Loucy (cell line): ENCODE measurements around the gene PEX3.

Experiments
- H2AFZ ChIP-seq: fragments of 200-600 bp; sonication (generic); 2 replicates; pipeline ENCODE4 v1.6.0; 2016; ENCODE audit warnings: antibody characterized with exemption, mild to moderate bottlenecking, low read length, moderate library complexity
- H3F3A ChIP-seq: fragments of 200-600 bp; 2 replicates; pipeline ENCODE4 v1.6.0; 2016; ENCODE audit warnings: antibody characterized with exemption, low read depth, mild to moderate bottlenecking
- H3K27me3 ChIP-seq: fragments of 200-600 bp; sonication (generic); 2 replicates; pipeline ENCODE4 v1.6.1; 2014; ENCODE audit warnings: low read length, mild to moderate bottlenecking; ENCODE audit not compliant: insufficient read depth, poor library complexity, severe bottlenecking
- H3K36me3 ChIP-seq: fragments of 200-600 bp; sonication (generic); 2 replicates; pipeline ENCODE4 v1.6.1; 2016; ENCODE audit warnings: low read length; ENCODE audit not compliant: insufficient read depth
- H3K4me1 ChIP-seq: fragments of 200-600 bp; sonication (generic); 2 replicates; pipeline ENCODE4 v1.5.1; 2014; ENCODE audit warnings: low read length, mild to moderate bottlenecking; ENCODE audit not compliant: insufficient read depth, poor library complexity, severe bottlenecking
- H3K4me2 ChIP-seq: fragments of 200-600 bp; sonication (generic); 2 replicates; pipeline ENCODE4 v1.6.0; 2014; ENCODE audit warnings: antibody characterized with exemption, low read length, low read depth, mild to moderate bottlenecking; ENCODE audit not compliant: poor library complexity, severe bottlenecking
- H3K4me3 ChIP-seq: fragments of 200-600 bp; sonication (generic); 2 replicates; pipeline ENCODE4 v1.5.1; 2014; ENCODE audit warnings: low read length, mild to moderate bottlenecking, mixed read lengths; ENCODE audit not compliant: poor library complexity, severe bottlenecking
- H3K79me2 ChIP-seq: fragments of 200-600 bp; sonication (generic); 2 replicates; pipeline ENCODE4 v1.6.1; 2014; ENCODE audit warnings: low read length; ENCODE audit not compliant: insufficient read depth
- H3K9ac ChIP-seq: fragments of 200-600 bp; sonication (generic); 2 replicates; pipeline ENCODE4 v1.6.0; 2014; ENCODE audit warnings: mild to moderate bottlenecking, low read depth, low read length, moderate library complexity; ENCODE audit not compliant: poor library complexity, severe bottlenecking
- H3K9me2 ChIP-seq: fragments of 200-600 bp; sonication (generic); replicated peaks from 2 replicates; pipeline ENCODE4 v1.6.1; 2016; ENCODE audit warnings: low read depth, low read length, mixed read lengths
- H3K9me3 ChIP-seq: fragments of 200-600 bp; sonication (generic); 2 replicates; pipeline ENCODE4 v1.6.1; 2014; ENCODE audit warnings: mild to moderate bottlenecking, antibody characterized with exemption, low read length, low read depth; ENCODE audit not compliant: insufficient read depth
- H4K20me1 ChIP-seq: fragments of 200-600 bp; sonication (generic); 2 replicates; pipeline ENCODE4 v1.6.0; 2014; ENCODE audit warnings: antibody characterized with exemption, low read length, mild to moderate bottlenecking; ENCODE audit not compliant: insufficient read depth, poor library complexity, severe bottlenecking
- EZH2phosphoT487 ChIP-seq: fragments of 200-600 bp; IDR thresholded peaks from 2 replicates; pipeline ENCODE4 v1.6.1; 2018; ENCODE audit warnings: antibody characterized with exemption, mild to moderate bottlenecking, moderate library complexity, borderline replicate concordance
- TF ChIP-seq, protein P1 (sequence below): fragments of 200-600 bp; sonication (generic); conservative IDR thresholded peaks from 2 replicates; pipeline ENCODE4 v1.5.1; 2014; ENCODE audit warnings: mild to moderate bottlenecking, antibody characterized with exemption, low read length

PEX3 gene

DNA sequence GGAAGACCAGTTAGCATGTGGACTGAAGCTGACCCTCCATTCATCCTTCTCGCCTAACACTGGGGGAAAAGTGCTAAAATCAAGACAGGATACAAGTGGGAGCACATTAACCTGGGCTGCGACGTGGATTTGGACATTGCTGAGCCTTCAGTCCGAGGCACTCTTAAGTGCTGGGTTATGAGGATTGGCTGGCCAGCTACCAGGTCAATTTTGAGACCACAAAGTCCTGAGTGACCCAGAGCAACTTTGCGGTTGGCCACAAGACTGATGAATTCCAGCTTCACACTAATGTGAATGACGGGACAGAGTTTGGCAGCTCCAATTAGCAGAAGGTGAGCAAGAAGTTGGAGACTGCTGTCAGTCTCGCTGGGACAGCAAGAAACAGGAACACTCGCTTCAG lies 40.2 kb downstream of the PEX3 start:
- H3K79me2 ChIP-seq = no peaks in the 10 kb centered on the region
- H3K4me2 ChIP-seq = no peak overlapping the region
- peaks cover 5% of the 10 kb centered on the region; the same call in 1 of the 2 replicates for H3K36me3 ChIP-seq
- no peaks in the 10 kb centered on the region for H3K9me2 ChIP-seq
- no peaks in the 10 kb centered on the region for H4K20me1 ChIP-seq
- no peaks in the 10 kb centered on the region for H3K4me1 ChIP-seq
- H2AFZ ChIP-seq = no peak overlapping the region
- H3K27me3 ChIP-seq = no peaks in the 10 kb centered on the region
- no peak overlapping the region for H3K9ac ChIP-seq
- no peaks in the 10 kb centered on the region for H3K9me3 ChIP-seq
- H3K4me3 ChIP-seq = no peak overlapping the region
- TF ChIP-seq EZH2phosphoT487 = no peak
- TF ChIP-seq, protein P1, sequence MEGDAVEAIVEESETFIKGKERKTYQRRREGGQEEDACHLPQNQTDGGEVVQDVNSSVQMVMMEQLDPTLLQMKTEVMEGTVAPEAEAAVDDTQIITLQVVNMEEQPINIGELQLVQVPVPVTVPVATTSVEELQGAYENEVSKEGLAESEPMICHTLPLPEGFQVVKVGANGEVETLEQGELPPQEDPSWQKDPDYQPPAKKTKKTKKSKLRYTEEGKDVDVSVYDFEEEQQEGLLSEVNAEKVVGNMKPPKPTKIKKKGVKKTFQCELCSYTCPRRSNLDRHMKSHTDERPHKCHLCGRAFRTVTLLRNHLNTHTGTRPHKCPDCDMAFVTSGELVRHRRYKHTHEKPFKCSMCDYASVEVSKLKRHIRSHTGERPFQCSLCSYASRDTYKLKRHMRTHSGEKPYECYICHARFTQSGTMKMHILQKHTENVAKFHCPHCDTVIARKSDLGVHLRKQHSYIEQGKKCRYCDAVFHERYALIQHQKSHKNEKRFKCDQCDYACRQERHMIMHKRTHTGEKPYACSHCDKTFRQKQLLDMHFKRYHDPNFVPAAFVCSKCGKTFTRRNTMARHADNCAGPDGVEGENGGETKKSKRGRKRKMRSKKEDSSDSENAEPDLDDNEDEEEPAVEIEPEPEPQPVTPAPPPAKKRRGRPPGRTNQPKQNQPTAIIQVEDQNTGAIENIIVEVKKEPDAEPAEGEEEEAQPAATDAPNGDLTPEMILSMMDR = no peak
- no peaks in the 10 kb centered on the region for H3F3A ChIP-seq

DNA sequence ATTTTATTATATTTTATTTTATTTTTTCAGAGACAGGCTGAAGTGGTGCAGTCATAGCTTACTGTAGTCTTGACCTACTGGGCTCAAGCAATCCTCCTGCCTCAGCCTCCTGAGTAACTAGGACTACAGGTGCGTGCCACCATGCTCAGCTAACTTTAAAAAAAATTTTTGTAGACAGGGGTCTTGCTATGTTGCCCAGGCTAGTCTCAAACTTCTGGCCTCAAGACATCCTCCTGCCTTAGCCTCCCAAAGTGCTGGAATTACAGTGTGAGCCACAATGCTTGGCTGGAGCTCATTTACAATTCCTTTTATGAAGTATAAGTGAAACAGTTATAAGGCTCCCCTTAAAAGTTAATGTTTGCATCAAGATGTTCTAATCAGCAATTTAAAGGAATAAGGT lies 46.4 kb downstream of the PEX3 start:
- Histone ChIP-seq H3K4me3 (no peak overlapping the region), H3K9ac (no peak overlapping the region), H3K27me3 (no peaks in the 10 kb centered on the region), H3K9me3 (no peaks in the 10 kb centered on the region), H2AFZ (no peak overlapping the region), H3K4me1 (peaks cover 15% of the 10 kb centered on the region), H3K36me3 (peaks cover 5% of the 10 kb centered on the region; the same call in 1 of the 2 replicates), H3K9me2 (no peaks in the 10 kb centered on the region), H4K20me1 (no peaks in the 10 kb centered on the region), H3F3A (no peaks in the 10 kb centered on the region), H3K79me2 (no peaks in the 10 kb centered on the region), H3K4me2 (no peak overlapping the region)
- TF ChIP-seq, protein P1 = no peak
- no peak for TF ChIP-seq EZH2phosphoT487

DNA sequence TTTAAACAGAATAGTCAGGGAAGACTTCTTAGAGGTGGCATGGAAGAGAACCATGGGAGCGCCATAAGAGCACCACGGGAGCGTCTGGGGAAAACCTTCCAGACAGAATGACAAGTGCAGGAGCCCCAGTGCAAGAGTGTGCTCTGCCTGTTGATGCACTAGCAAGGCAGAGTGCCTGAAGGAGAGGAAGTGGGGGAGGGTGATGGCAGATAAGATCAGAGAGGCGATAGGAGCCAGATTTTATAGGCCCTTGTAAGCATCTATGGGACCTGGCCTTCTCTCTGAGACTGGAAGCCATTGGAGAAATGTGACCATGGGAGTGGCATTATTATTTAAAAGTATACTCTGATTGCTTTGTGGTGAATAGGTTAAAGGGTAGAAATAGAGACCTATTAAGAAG lies 47.8 kb downstream of the PEX3 start:
- Histone ChIP-seq H3K9me3 (no peaks in the 10 kb centered on the region), H3K4me3 (peak overlapping the region; percentile 11), H3K4me2 (peak overlapping the region; percentile 25), H3K27me3 (no peaks in the 10 kb centered on the region), H3F3A (no peaks in the 10 kb centered on the region), H4K20me1 (no peaks in the 10 kb centered on the region), H2AFZ (no peak overlapping the region), H3K79me2 (no peaks in the 10 kb centered on the region), H3K36me3 (peaks cover 5% of the 10 kb centered on the region; the same call in 1 of the 2 replicates), H3K4me1 (peaks cover 15% of the 10 kb centered on the region), H3K9ac (no peak overlapping the region), H3K9me2 (no peaks in the 10 kb centered on the region)
- TF ChIP-seq, protein P1 = no peak
- TF ChIP-seq EZH2phosphoT487 = no peak
